ENCODE results near the gene MFSD2A. TPM values are rescaled to one million over a fixed set of nuclear protein-coding genes. Genes with fewer than 3 reads are reported as not detected.

MFSD2A gene
- total and polyA plus RNA-seq, 4 donors: 0.37 to 294 (median 171) TPM

GRCh38 chr1:39938856-39939255, 16.1 kb upstream of the MFSD2A start:
- no peaks in the 10 kb centered on the region for H3K27me3 ChIP-seq (ENCODE audit: control insufficient read depth in 4 of 4, insufficient read depth in 4 of 4, low read length in 3 of 4)
- no peaks in the 10 kb centered on the region for H3K9me3 ChIP-seq (ENCODE audit: control insufficient read depth in 4 of 4, low read length in 3 of 4)
- peaks cover 10 to 31% (median 17%) of the 10 kb centered on the region in 4 donors for H3K4me1 ChIP-seq (ENCODE audit: control insufficient read depth in 4 of 4, insufficient read depth in 4 of 4, low read length in 3 of 4)
- H3K36me3 ChIP-seq (ENCODE audit: control insufficient read depth in 4 of 4, insufficient read depth in 3 of 4, low read depth in 1 of 4, low read length in 3 of 4): no peaks in the 10 kb centered on the region
- DNase-seq (ENCODE audit: low spot score): no peak
- WGBS: 96% methylated on average over 8 of the region's 8 CpGs
- TF ChIP-seq EGR1 (IDR thresholded peaks at IDR 0.05; ENCODE audit: low read depth in 2 of 2) (no peak), HNF4A (conservative IDR thresholded peaks at IDR 0.05) (no peak), NR2F2 (IDR thresholded peaks at IDR 0.05) (no peak), FOXA1 (IDR thresholded peaks at IDR 0.05) (no peak), ZBTB33 (IDR thresholded peaks at IDR 0.05) (no peak), HNF4G (IDR thresholded peaks at IDR 0.05) (no peak), CTCF (IDR thresholded peaks at IDR 0.05; ENCODE audit: low read depth, low read length, missing input control) (no peak), ATF3 (IDR thresholded peaks at IDR 0.05) (no peak), RXRA (IDR thresholded peaks at IDR 0.05) (no peak), SP1 (IDR thresholded peaks at IDR 0.05) (no peak), GABPA (IDR thresholded peaks at IDR 0.05 in 1 of 2, conservative IDR thresholded peaks at IDR 0.05 in 1 of 2) (no peak), YY1 (IDR thresholded peaks at IDR 0.05) (no peak), FOXA2 (IDR thresholded peaks at IDR 0.05) (no peak), MAX (IDR thresholded peaks at IDR 0.05) (no peak)
- H3K4me3 ChIP-seq (ENCODE audit: low read depth in 1 of 3, low read length in 3 of 3): no peak overlapping the region
- H3K27ac ChIP-seq (ENCODE audit: low read depth in 1 of 2, low read length in 2 of 2): no peak overlapping the region
- H3K9ac ChIP-seq (ENCODE audit: low read depth in 1 of 2, low read length in 2 of 2): no peak overlapping the region

GRCh38 chr1:39940253-39940652, 14.7 kb upstream of the MFSD2A start:
- Histone ChIP-seq H3K27me3 (ENCODE audit: control insufficient read depth in 4 of 4, insufficient read depth in 4 of 4, low read length in 3 of 4) (no peaks in the 10 kb centered on the region), H3K9me3 (ENCODE audit: control insufficient read depth in 4 of 4, low read length in 3 of 4) (no peaks in the 10 kb centered on the region), H3K27ac (ENCODE audit: low read depth in 1 of 2, low read length in 2 of 2) (no peak overlapping the region), H3K36me3 (ENCODE audit: control insufficient read depth in 4 of 4, insufficient read depth in 3 of 4, low read depth in 1 of 4, low read length in 3 of 4) (no peaks in the 10 kb centered on the region), H3K9ac (ENCODE audit: low read depth in 1 of 2, low read length in 2 of 2) (no peak overlapping the region), H3K4me3 (ENCODE audit: low read depth in 1 of 3, low read length in 3 of 3) (no peak overlapping the region), H3K4me1 (ENCODE audit: control insufficient read depth in 4 of 4, insufficient read depth in 4 of 4, low read length in 3 of 4) (peaks cover 8 to 20% (median 11%) of the 10 kb centered on the region in 4 donors)
- no peak for TF ChIP-seq HNF4G (IDR thresholded peaks at IDR 0.05)
- TF ChIP-seq HNF4A (conservative IDR thresholded peaks at IDR 0.05): no peak
- no peak for TF ChIP-seq TAF1 (conservative IDR thresholded peaks at IDR 0.05)
- no peak for TF ChIP-seq CTCF (IDR thresholded peaks at IDR 0.05; ENCODE audit: low read depth, low read length, missing input control)
- no peak for TF ChIP-seq GABPA (IDR thresholded peaks at IDR 0.05 in 1 of 2, conservative IDR thresholded peaks at IDR 0.05 in 1 of 2)
- no peak for DNase-seq (ENCODE audit: low spot score)
- 81% methylated on average over 5 of the region's 5 CpGs for WGBS

Data from liver (tissue), 9 donors.